CD8-positive, alpha-beta memory T cell (primary cell): Measurements from ENCODE around the gene SEC14L3. TPM values are rescaled to one million over a fixed set of nuclear protein-coding genes. Genes with fewer than 3 reads are reported as not detected.

Experiments used
- CTCF ChIA-PET: fragments of 350-600 bp; sonication (Branson Sonifier 250); formaldehyde crosslinking; loops from one replicate; lab custom pipeline; 2021; ENCODE audit warnings: antibody characterized with exemption; lab: Charles Lee
- POLR2A ChIA-PET: fragments of 350-600 bp; sonication (Branson Sonifier 250); formaldehyde crosslinking; loops from one replicate; lab custom pipeline; 2021; ENCODE audit warnings: antibody characterized with exemption; lab: Charles Lee
- DNase-seq, 5 donors: peaks; one replicate each; pipeline versions ENCODE4 v3.0.0 to v3.0.0-alpha.2; 2020 to 2022; ENCODE audit warnings: mixed read lengths in 1 of 5
- H3K27ac ChIP-seq: one replicate; pipeline ENCODE4 v1.7.0; 2013; ENCODE audit warnings: low read depth, mild to moderate bottlenecking, low read length, moderate library complexity
- H3K27me3 ChIP-seq: 2 replicates; pipeline ENCODE4 v1.7.0; 2013; ENCODE audit warnings: low read length, mild to moderate bottlenecking; ENCODE audit not compliant: insufficient read depth, poor library complexity, severe bottlenecking
- H3K36me3 ChIP-seq: 2 replicates; pipeline ENCODE4 v1.7.0; 2013; ENCODE audit warnings: mild to moderate bottlenecking, low read length, moderate library complexity; ENCODE audit not compliant: insufficient read depth
- H3K4me1 ChIP-seq: 2 replicates; pipeline ENCODE4 v1.7.0; 2013; ENCODE audit warnings: mild to moderate bottlenecking, low read length, moderate library complexity; ENCODE audit not compliant: insufficient read depth
- H3K4me3 ChIP-seq: 2 replicates; pipeline ENCODE4 v1.7.0; 2013; ENCODE audit warnings: mild to moderate bottlenecking, low read length
- H3K9me3 ChIP-seq: 2 replicates; pipeline ENCODE4 v1.7.0; 2013; ENCODE audit warnings: mild to moderate bottlenecking, low read length
- H3K27ac Mint-ChIP-seq, 8 donors: one replicate each; pipeline ENCODE4 v1.8.0; 2020 to 2021; ENCODE audit warnings: mixed read lengths in 8 of 8, mild to moderate bottlenecking in 6 of 8, inconsistent platforms in 3 of 8, moderate library complexity in 3 of 8
- H3K27me3 Mint-ChIP-seq, 2 donors: one replicate each; pipeline ENCODE4 v1.8.0; 2020 to 2021; ENCODE audit warnings: mixed read lengths in 2 of 2, mild to moderate bottlenecking in 1 of 2, moderate library complexity in 1 of 2
- H3K36me3 Mint-ChIP-seq, 3 donors: one replicate each; pipeline ENCODE4 v1.8.0; 2020 to 2021; ENCODE audit warnings: mixed read lengths in 3 of 3, inconsistent platforms in 1 of 3, mild to moderate bottlenecking in 1 of 3
- H3K4me1 Mint-ChIP-seq, 3 donors: one replicate each; pipeline ENCODE4 v1.8.0; 2020 to 2021; ENCODE audit warnings: mixed read lengths in 3 of 3, inconsistent platforms in 1 of 3, mild to moderate bottlenecking in 1 of 3
- H3K4me3 Mint-ChIP-seq, 7 donors: one replicate each; pipeline ENCODE4 v1.8.0; 2020 to 2021; ENCODE audit warnings: mixed read lengths in 7 of 7, mild to moderate bottlenecking in 6 of 7, moderate library complexity in 4 of 7, inconsistent platforms in 2 of 7
- H3K9me3 Mint-ChIP-seq, 5 donors: one replicate each; pipeline ENCODE4 v1.8.0; 2020 to 2022; ENCODE audit warnings: mixed read lengths in 5 of 5, mild to moderate bottlenecking in 3 of 5, moderate library complexity in 2 of 5, inconsistent platforms in 1 of 5
- polyA plus RNA-seq: library from polyadenylated mRNA; unstranded; fragments of 300-500 nt; fragmentation: Illumina TruSeq; gene quantifications from one replicate; pipeline ENCODE4 v1.2.3, GENCODE V29; 2021
- total RNA-seq, 2 experiments: library from RNA; stranded (reverse); gene quantifications; one replicate each; pipeline ENCODE4 v1.2.3, GENCODE V29; 2021

Gene SEC14L3
- total and polyA plus RNA-seq, 3 experiments from 2014 or later: not detected

- Mint-ChIP-seq H3K4me3 (no peak overlapping the region), H3K27me3 (peaks cover 12 to 13% of the 10 kb centered on the region in 2 donors), H3K36me3 (peaks cover 5 to 23% (median 11%) of the 10 kb centered on the region in 3 donors), H3K27ac (peak overlapping the region in 6 of 8 donors; percentile 17 to 100 (median 68)), H3K9me3 (peaks cover 6 to 15% (median 10%) of the 10 kb centered on the region in 5 donors), H3K4me1 (peaks cover 18 to 27% (median 25%) of the 10 kb centered on the region in 3 donors)
- Histone ChIP-seq H3K9me3 (no peaks in the 10 kb centered on the region), H3K4me3 (no peak overlapping the region), H3K27me3 (peaks cover 3% of the 10 kb centered on the region), H3K27ac (no peak overlapping the region), H3K36me3 (no peaks in the 10 kb centered on the region), H3K4me1 (peaks cover 22% of the 10 kb centered on the region)
- DNase-seq: no peak
- CTCF ChIA-PET: interaction anchor here (2.3 to 3.3 kb wide), 2 partner anchors 10 to 52 kb away, joined by 6 to 23 read pairs; partner anchors contain the start of gene MTFP1
- POLR2A ChIA-PET: no interaction called here
These were observed 38.6 kb downstream of the SEC14L3 start for GRCh38 chr22:30433227-30433626.

- Mint-ChIP-seq H3K4me3 (no peak overlapping the region), H3K36me3 (peaks cover 7 to 27% (median 10%) of the 10 kb centered on the region in 3 donors), H3K9me3 (peaks cover 6 to 15% (median 10%) of the 10 kb centered on the region in 5 donors), H3K4me1 (peaks cover 18 to 29% (median 27%) of the 10 kb centered on the region in 3 donors), H3K27ac (peak overlapping the region in 5 of 8 donors; percentile 17 to 100 (median 43)), H3K27me3 (peaks cover 5 to 6% of the 10 kb centered on the region in 2 donors)
- ChIA-PET CTCF (interaction anchor here (3.3 kb wide), 1 partner anchor 9 kb away, joined by 23 read pairs; the partner anchor contains the start of gene MTFP1), POLR2A (no interaction called here)
- no peak for DNase-seq
- no peak overlapping the region for H3K27ac ChIP-seq
- H3K4me1 ChIP-seq: peaks cover 23% of the 10 kb centered on the region
- no peaks in the 10 kb centered on the region for H3K27me3 ChIP-seq
- no peaks in the 10 kb centered on the region for H3K36me3 ChIP-seq
- no peak overlapping the region for H3K4me3 ChIP-seq
- no peaks in the 10 kb centered on the region for H3K9me3 ChIP-seq
These were observed 39.3 kb downstream of the SEC14L3 start for GRCh38 chr22:30432520-30432919.

DNA sequence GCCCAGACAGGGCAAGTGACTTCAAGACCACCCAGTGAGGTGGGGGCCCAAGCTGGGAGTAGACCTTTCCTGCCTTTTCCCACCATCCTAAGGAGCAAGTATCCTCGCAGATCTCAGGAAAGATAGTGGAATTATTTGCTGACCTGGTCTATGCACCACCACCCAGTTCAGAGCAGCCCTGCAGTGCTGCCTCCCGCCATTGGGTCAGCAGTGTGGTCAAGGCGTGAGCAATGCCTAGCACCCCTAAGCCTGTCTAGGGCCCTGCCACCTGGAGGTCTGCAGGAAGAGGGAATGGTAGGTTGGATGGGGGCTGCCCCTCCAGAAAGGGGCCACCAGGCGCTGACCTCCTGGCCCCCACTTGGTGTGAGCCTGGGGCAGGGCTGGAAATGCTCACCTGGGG lies 39.7 kb downstream of the SEC14L3 start:
- POLR2A ChIA-PET: no interaction called here

GRCh38 chr22:30430933-30431332 lies 40.9 kb downstream of the SEC14L3 start:
- H3K9me3 ChIP-seq: no peaks in the 10 kb centered on the region
- ChIA-PET POLR2A (no interaction called here), CTCF (interaction anchor here (1.2 kb wide), 1 partner anchor 14 kb away, joined by 3 read pairs; no protein-coding TSS in a partner anchor)

More for the DNA sequence above, 39.7 kb downstream of the SEC14L3 start:
- Mint-ChIP-seq H3K36me3 (peaks cover 9 to 29% (median 10%) of the 10 kb centered on the region in 3 donors), H3K9me3 (peaks cover 6 to 14% (median 10%) of the 10 kb centered on the region in 5 donors), H3K27ac (peak overlapping the region in 3 of 8 donors; percentile 7 to 57 (median 53)), H3K4me1 (peaks cover 21 to 32% (median 31%) of the 10 kb centered on the region in 3 donors), H3K4me3 (no peak overlapping the region), H3K27me3 (peaks cover 2 to 4% of the 10 kb centered on the region in 2 donors)
- Histone ChIP-seq H3K27ac (no peak overlapping the region), H3K36me3 (no peaks in the 10 kb centered on the region), H3K9me3 (no peaks in the 10 kb centered on the region), H3K4me1 (peaks cover 27% of the 10 kb centered on the region), H3K27me3 (no peaks in the 10 kb centered on the region), H3K4me3 (no peak overlapping the region)
- DNase-seq: no peak
- CTCF ChIA-PET: interaction anchor here (3.3 kb wide), 1 partner anchor 9 kb away, joined by 23 read pairs; the partner anchor contains the start of gene MTFP1

GRCh38 chr22:30429887-30430286 lies 41.9 kb downstream of the SEC14L3 start:
- Mint-ChIP-seq H3K27me3 (no peaks in the 10 kb centered on the region), H3K9me3 (peaks cover 0 to 2% (median 0%) of the 10 kb centered on the region in 5 donors), H3K36me3 (peaks cover 0 to 31% (median 5%) of the 10 kb centered on the region in 3 donors), H3K4me3 (no peak overlapping the region), H3K4me1 (peaks cover 26 to 36% (median 34%) of the 10 kb centered on the region in 3 donors), H3K27ac (peak overlapping the region in 5 of 8 donors; percentile 30 to 83 (median 42))
- CTCF ChIA-PET: interaction anchor here (1.2 kb wide), 1 partner anchor 13 kb away, joined by 3 read pairs; no protein-coding TSS in a partner anchor
- POLR2A ChIA-PET: no interaction called here
- Histone ChIP-seq H3K27me3 (no peaks in the 10 kb centered on the region), H3K36me3 (no peaks in the 10 kb centered on the region), H3K9me3 (no peaks in the 10 kb centered on the region), H3K4me1 (peaks cover 28% of the 10 kb centered on the region), H3K27ac (no peak overlapping the region), H3K4me3 (no peak overlapping the region)
- DNase-seq: no peak

More at GRCh38 chr22:30430933-30431332, 40.9 kb downstream of the SEC14L3 start:
- Histone ChIP-seq H3K27ac (no peak overlapping the region), H3K4me3 (no peak overlapping the region), H3K36me3 (no peaks in the 10 kb centered on the region), H3K4me1 (peaks cover 30% of the 10 kb centered on the region), H3K27me3 (no peaks in the 10 kb centered on the region)
- H3K27me3 Mint-ChIP-seq: peaks cover 0 to 4% of the 10 kb centered on the region in 2 donors
- H3K9me3 Mint-ChIP-seq: peaks cover 3 to 8% (median 6%) of the 10 kb centered on the region in 5 donors
- peaks cover 6 to 32% (median 7%) of the 10 kb centered on the region in 3 donors for H3K36me3 Mint-ChIP-seq
- H3K4me3 Mint-ChIP-seq: no peak overlapping the region
- peak overlapping the region in 4 of 8 donors; percentile 23 to 80 (median 36) for H3K27ac Mint-ChIP-seq
- DNase-seq: no peak
- H3K4me1 Mint-ChIP-seq: peaks cover 28 to 36% (median 35%) of the 10 kb centered on the region in 3 donors

GRCh38 chr22:30427871-30428270 lies 43.9 kb downstream of the SEC14L3 start:
- POLR2A ChIA-PET: no interaction called here
- H3K4me3 Mint-ChIP-seq: no peak overlapping the region
- no peak for DNase-seq
- Histone ChIP-seq H3K4me1 (peaks cover 33% of the 10 kb centered on the region), H3K36me3 (no peaks in the 10 kb centered on the region), H3K9me3 (no peaks in the 10 kb centered on the region), H3K4me3 (no peak overlapping the region), H3K27me3 (no peaks in the 10 kb centered on the region), H3K27ac (no peak overlapping the region)
- H3K9me3 Mint-ChIP-seq: no peaks in the 10 kb centered on the region
- H3K27me3 Mint-ChIP-seq: no peaks in the 10 kb centered on the region
- H3K36me3 Mint-ChIP-seq: peaks cover 0 to 34% (median 5%) of the 10 kb centered on the region in 3 donors
- H3K27ac Mint-ChIP-seq: peak overlapping the region in 6 of 8 donors; percentile 26 to 99 (median 75)
- CTCF ChIA-PET: interaction anchor here (1.4 to 5.9 kb wide), 2 partner anchors 10 to 41 kb away, joined by 5 to 37 read pairs; partner anchors contain the start of gene RNF215
- H3K4me1 Mint-ChIP-seq: peaks cover 38 to 45% (median 44%) of the 10 kb centered on the region in 3 donors

DNA sequence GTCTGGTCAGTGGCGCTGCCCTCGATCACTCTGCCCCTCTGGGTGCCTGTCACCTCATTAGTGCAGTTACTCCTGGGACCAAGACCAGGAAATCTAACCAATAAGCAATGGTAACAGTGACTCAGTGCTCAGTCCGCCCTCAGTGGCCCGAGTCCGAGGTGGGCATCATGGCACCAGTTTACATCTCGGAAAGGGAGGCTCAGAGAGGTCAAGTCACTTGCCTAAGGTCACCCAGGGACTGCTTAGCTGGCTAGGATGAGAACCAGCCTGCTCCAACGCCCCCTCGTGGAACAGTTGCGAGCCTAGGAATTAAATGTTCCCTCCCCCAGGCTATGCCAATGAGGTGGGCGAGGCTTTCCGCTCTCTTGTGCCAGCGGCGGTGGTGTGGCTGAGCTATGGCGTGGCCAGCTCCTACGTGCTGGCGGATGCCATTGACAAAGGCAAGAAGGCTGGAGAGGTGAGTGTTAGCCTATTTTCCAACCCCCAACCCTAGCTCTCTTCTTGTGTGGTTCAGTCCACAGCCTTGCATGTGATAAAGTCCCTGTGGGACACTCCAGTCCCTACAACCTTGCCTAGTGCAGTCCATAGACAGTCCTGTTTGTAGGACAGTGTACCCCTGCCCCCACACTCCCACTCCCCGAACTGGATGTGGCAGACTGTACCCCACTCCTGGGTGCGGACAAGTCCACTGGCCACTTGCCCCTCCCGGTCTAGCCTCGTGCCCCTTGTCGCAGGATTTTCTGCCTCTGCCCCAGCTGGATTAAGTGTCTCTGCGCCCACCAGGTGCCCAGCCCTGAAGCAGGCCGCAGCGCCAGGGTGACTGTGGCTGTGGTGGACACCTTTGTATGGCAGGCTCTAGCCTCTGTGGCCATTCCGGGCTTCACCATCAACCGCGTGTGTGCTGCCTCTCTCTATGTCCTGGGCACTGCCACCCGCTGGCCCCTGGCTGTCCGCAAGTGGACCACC lies 45.1 kb downstream of the SEC14L3 start:
- H3K4me3 Mint-ChIP-seq: peak overlapping the region; percentile 91 to 98 (median 95)

More for the DNA sequence above, 45.1 kb downstream of the SEC14L3 start:
- Histone ChIP-seq H3K9me3 (no peaks in the 10 kb centered on the region), H3K4me1 (peaks cover 44% of the 10 kb centered on the region), H3K27me3 (no peaks in the 10 kb centered on the region), H3K4me3 (peak overlapping the region; percentile 70), H3K27ac (peak overlapping the region; percentile 81), H3K36me3 (no peaks in the 10 kb centered on the region)
- Mint-ChIP-seq H3K27ac (peak overlapping the region; percentile 91 to 100 (median 97)), H3K9me3 (no peaks in the 10 kb centered on the region), H3K27me3 (no peaks in the 10 kb centered on the region), H3K4me1 (peaks cover 49 to 57% (median 56%) of the 10 kb centered on the region in 3 donors), H3K36me3 (peaks cover 0 to 38% (median 5%) of the 10 kb centered on the region in 3 donors)
- peak; percentile 80 to 91 (median 87) for DNase-seq
- ChIA-PET CTCF (interaction anchor here (0.8 to 5.9 kb wide), 14 partner anchors 11 to 322 kb away, joined by 3 to 37 read pairs (median 4); partner anchors contain the start of genes RNF215 and SEC14L2), POLR2A (interaction anchor here (1.4 to 3.2 kb wide), 2 partner anchors 8 to 70 kb away, joined by 3 to 16 read pairs; partner anchors contain the start of genes CCDC157 and SF3A1)
